ENCODE measurements around the gene PCDHA1.
A peak's percentile ranks its signal among the peaks of the same experiment; 100 is the strongest.
"Not testable (repeated sequence)": the region's sequence is repeated elsewhere in the genome, so short reads cannot be mapped to it uniquely, and the experiment has no call there.

PCDHA1 gene

DNA sequence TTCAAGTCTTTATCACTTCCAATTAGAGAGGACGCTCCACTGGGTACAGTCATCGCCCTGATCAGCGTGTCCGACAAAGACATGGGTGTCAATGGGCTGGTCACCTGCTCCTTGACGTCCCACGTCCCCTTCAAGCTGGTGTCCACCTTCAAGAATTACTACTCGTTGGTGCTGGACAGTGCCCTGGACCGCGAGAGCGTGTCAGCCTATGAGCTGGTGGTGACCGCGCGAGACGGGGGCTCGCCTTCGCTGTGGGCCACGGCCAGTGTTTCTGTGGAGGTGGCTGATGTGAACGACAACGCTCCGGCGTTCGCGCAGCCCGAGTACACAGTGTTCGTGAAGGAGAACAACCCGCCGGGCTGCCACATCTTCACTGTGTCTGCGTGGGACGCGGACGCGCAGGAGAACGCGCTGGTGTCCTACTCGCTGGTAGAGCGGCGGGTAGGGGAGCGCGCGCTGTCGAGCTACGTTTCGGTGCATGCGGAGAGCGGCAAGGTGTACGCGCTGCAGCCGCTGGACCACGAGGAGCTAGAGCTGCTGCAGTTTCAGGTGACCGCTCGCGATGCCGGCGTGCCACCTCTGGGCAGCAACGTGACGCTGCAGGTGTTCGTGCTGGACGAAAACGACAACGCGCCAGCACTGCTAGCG, 22.4 kb downstream of the PCDHA1 start:
- DNase-seq, result not testable (repeated sequence)

DNA sequence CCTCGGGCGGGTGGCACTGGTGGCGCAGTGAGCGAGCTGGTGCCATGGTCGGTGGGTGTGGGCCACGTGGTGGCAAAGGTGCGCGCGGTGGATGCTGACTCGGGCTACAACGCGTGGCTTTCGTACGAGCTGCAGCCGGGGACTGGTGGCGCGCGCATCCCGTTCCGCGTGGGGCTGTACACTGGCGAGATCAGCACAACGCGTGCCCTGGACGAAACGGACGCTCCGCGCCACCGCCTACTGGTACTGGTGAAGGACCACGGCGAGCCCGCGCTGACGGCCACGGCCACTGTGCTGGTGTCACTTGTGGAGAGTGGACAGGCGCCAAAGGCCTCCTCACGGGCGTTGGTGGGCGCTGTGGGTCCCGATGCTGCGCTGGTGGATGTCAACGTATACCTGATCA, 22.9 kb downstream of the PCDHA1 start:
- no peak for DNase-seq

DNA sequence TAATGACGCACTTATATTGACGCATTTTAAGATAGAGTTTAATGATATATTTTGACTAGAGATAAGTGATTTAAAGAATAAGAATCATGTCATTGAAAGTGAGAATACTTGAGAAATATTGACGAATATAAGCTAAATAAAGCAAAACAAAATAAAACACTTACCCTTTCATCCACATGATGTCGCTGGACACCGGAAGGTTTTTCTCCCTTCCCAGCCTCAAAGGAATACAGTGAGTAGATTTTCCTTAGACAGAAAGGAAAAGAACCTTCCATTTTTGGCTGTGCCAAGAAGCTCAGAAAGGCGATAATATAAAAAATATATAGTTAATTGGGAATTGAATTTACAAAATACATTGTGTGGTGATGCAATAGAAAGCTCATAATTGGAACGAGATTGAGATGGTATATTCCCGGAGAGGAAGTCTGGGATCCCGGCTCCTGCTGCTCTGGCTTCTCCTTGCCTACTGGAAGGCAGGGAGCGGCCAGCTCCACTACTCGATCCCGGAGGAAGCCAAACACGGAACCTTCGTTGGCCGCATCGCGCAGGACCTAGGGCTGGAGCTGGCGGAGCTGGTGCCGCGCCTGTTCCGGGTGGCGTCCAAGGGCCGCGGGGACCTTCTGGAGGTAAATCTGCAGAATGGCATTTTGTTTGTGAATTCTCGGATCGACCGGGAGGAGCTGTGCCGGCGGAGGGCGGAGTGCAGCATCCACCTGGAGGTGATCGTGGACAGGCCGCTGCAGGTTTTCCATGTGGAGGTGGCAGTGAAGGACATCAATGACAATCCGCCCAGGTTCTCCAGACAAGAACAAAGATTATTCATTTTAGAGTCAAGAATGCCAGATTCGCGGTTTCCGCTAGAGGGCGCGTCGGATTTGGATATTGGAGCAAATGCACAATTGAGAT, 35.7 kb downstream of the PCDHA1 start, which contains the start of gene PCDHA5:
PCDHA5 (plus strand) TSS at position 239 of the 906 bp plus-strand sequence.
- peak in 7 of 51 donors; percentile 4 to 44 (median 23) for DNase-seq

DNA sequence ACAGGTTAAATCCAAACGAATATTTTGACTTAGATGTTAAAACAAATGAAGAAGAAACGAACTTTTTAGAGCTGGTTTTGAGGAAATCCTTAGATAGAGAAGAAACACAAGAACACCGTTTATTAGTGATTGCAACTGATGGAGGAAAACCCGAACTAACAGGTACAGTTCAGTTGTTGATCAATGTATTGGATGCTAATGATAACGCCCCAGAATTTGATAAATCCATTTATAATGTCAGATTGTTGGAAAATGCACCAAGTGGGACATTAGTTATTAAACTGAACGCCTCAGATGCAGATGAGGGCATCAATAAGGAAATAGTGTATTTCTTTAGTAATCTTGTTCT, 36.3 kb downstream of the PCDHA1 start:
- DNase-seq, result no peak

DNA sequence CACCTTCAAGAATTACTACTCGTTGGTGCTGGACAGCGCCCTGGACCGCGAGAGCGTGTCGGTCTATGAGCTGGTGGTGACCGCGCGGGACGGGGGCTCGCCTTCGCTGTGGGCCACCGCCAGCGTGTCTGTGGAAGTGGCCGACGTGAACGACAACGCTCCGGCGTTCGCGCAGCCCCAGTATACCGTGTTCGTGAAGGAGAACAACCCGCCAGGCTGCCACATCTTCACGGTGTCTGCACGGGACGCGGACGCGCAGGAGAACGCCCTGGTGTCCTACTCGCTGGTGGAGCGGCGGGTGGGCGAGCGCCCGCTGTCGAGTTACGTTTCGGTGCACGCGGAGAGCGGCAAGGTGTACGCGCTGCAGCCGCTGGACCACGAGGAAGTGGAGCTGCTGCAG, 37.0 kb downstream of the PCDHA1 start:
- DNase-seq, result not testable (repeated sequence)

DNA sequence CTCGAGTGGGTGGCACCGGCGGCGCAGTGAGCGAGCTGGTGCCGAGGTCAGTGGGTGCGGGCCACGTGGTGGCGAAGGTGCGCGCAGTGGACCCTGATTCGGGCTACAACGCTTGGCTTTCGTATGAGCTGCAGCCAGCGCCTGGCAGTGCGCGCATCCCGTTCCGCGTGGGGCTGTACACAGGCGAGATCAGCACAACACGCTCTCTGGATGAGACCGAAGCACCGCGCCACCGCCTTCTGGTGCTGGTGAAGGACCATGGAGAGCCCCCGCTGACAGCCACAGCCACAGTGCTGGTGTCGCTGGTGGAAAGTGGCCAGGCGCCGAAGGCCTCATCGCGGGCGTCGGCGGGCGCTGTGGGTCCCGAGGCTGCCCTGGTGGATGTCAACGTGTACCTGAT, 37.5 kb downstream of the PCDHA1 start:
- DNase-seq, result no peak

DNA sequence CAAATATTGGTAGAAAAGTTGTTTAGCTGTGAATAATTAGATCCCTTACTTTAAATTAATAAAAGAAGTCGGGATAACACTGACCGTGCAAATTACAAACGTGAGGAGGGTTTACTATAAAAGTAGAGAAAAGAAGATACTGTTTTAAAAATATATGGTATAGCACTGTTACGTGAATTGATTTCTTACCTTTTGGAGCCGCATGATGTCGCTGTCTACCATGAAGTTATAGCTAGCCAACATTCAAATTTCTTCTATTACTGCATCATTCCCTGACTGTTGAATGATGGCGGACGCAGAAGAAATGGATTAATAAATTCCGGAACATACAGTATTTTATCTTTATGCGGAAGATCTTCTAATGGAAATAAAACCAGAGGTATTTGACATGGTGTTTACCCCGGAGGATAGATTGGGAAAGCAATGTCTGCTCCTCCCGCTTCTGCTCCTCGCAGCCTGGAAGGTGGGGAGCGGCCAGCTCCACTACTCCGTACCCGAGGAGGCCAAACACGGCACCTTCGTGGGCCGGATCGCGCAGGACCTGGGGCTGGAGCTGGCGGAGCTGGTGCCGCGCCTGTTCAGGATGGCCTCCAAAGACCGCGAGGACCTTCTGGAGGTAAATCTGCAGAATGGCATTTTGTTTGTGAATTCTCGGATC, 41.9 kb downstream of the PCDHA1 start, which contains the start of gene PCDHA6:
PCDHA6 (plus strand) TSS at position 257 of the 658 bp plus-strand sequence; CDS start at position 389, 132 bp downstream.
- peak in 1 of 51 donors; percentile 5 for DNase-seq

DNA sequence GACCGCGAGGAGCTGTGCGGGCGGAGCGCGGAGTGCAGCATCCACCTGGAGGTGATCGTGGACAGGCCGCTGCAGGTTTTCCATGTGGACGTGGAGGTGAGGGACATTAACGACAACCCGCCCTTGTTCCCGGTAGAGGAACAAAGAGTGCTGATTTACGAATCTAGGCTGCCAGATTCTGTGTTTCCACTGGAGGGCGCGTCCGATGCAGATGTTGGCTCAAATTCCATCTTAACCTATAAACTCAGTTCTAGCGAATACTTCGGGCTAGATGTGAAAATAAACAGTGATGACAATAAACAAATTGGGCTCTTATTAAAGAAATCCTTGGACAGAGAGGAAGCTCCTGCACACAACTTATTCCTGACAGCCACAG, 42.4 kb downstream of the PCDHA1 start:
- DNase-seq, result no peak

DNA sequence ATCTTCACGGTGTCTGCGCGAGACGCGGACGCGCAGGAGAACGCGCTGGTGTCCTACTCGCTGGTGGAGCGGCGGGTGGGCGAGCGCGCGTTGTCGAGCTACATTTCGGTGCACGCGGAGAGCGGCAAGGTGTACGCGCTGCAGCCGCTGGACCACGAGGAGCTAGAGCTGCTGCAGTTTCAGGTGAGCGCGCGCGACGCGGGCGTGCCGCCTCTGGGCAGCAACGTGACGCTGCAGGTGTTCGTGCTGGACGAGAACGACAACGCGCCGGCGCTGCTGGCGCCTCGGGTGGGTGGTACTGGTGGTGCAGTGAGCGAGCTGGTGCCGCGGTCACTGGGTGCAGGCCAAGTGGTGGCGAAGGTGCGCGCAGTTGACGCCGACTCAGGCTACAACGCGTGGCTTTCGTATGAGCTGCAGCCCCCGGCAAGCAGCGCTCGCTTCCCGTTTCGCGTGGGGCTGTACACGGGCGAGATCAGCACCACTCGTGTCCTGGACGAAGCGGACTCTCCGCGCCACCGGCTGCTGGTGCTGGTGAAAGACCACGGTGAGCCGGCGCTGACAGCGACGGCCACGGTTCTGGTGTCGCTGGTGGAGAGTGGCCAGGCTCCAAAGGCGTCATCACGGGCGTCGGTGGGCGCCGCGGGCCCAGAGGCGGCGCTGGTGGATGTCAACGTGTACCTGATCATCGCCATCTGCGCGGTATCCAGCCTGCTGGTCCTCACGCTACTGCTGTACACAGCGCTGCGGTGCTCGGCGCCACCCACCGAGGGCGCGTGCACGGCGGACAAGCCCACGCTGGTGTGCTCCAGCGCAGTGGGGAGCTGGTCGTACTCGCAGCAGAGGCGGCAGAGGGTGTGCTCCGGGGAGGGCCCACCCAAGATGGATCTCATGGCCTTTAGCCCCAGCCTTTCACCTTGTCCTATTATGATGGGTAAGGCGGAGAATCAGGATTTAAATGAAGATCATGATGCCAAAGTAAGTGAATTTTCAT, 43.9 kb downstream of the PCDHA1 start:
- DNase-seq, result not testable (repeated sequence)

DNA sequence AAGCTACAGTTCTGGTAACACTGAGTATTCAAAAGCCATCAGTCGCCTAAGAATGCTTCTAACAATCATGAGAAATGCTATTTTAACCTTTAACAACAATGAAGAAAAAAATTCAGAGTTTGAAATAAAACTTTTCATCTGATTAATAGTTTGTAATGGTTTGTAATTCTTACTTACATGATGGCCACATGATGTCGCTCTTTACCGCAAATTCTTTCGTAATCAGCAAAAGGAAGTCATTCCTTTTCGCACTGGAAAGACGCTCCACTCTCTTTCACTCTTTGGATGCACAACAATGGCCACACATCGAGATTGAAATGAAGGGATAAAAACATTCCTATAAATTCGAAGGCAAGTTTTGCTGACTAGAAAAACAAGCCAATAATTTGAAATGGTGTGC, 48.1 kb downstream of the PCDHA1 start, which contains the start of gene PCDHA7:
PCDHA7 (plus strand) TSS at position 277 of the 400 bp plus-strand sequence; CDS start at position 392, 115 bp downstream.
- DNase-seq, result peak in 1 of 51 donors; percentile 36

DNA sequence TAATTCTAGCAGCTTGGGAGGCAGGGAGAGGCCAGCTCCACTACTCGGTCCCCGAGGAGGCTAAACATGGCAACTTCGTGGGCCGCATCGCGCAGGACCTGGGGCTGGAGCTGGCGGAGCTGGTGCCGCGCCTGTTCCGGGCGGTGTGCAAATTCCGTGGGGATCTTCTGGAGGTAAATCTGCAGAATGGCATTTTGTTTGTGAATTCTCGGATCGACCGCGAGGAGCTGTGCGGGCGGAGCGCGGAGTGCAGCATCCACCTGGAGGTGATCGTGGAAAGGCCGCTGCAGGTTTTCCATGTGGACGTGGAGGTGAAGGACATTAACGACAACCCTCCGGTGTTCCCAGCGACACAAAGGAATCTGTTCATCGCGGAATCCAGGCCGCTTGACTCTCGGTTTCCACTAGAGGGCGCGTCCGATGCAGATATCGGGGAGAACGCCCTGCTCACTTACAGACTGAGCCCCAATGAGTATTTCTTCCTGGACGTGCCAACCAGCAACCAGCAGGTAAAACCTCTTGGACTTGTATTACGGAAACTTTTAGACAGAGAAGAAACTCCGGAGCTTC, 48.6 kb downstream of the PCDHA1 start:
- peak in 1 of 51 donors; percentile 21 for DNase-seq

DNA sequence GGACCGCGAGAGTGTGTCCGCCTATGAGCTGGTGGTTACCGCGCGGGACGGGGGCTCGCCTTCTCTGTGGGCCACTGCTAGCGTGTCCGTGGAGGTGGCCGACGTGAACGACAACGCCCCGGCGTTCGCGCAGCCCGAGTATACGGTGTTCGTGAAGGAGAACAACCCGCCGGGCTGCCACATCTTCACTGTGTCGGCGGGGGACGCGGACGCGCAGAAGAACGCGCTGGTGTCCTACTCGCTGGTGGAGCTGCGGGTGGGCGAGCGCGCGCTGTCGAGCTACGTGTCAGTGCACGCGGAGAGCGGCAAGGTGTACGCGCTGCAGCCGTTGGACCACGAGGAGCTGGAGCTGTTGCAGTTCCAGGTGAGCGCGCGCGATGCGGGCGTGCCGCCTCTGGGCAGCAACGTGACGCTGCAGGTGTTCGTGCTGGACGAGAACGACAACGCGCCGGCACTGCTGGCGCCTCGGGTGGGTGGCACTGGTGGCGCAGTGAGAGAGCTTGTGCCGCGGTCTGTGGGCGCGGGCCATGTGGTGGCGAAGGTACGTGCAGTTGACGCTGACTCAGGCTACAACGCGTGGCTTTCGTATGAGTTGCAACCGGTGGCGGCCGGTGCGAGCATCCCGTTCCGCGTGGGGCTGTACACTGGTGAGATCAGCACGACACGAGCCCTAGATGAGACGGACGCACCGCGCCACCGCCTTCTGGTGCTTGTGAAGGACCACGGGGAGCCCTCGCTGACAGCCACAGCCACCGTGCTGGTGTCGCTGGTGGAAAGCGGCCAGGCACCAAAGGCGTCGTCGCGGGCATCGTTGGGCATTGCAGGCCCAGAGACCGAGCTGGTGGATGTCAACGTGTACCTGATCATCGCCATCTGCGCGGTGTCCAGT, 49.9 kb downstream of the PCDHA1 start:
- DNase-seq, result no peak

DNA sequence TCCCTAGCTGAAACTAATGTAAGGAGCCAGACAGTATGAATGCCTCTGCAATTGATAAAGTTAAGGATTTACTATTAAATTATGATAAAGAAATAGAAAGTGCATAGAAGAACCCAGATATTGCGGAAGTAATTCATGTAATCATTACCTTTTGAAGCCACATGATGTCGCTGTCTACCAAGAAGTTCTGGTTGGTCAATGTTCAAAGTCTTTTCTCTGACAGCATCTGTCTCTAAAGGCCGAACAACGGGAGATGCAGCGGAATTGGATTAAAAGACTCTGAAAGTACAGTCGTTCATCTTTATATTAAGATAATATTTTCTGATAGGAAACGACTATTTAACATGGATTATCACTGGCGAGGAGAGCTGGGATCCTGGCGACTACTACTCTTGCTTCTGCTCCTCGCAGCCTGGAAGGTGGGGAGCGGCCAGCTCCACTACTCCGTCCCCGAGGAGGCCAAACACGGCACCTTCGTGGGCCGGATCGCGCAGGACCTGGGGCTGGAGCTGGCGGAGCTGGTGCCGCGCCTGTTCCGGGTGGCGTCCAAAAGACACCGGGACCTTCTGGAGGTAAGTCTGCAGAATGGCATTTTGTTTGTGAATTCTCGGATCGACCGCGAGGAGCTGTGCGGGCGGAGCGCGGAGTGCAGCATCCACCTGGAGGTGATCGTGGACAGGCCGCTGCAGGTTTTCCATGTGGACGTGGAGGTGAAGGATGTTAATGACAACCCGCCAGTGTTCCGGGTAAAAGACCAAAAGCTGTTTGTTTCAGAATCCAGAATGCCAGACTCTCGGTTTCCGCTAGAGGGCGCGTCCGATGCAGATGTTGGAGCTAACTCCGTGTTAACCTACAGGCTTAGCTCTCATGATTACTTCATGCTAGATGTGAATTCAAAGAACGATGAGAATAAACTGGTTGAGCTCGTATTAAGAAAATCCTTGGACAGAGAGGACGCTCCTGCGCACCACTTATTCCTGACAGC, 55.3 kb downstream of the PCDHA1 start, which contains the start of gene PCDHA8:
PCDHA8 (plus strand) TSS at position 210 of the 985 bp plus-strand sequence; CDS start at position 345, 135 bp downstream.
- DNase-seq, result peak in 5 of 51 donors; percentile 19 to 48 (median 35)

DNA sequence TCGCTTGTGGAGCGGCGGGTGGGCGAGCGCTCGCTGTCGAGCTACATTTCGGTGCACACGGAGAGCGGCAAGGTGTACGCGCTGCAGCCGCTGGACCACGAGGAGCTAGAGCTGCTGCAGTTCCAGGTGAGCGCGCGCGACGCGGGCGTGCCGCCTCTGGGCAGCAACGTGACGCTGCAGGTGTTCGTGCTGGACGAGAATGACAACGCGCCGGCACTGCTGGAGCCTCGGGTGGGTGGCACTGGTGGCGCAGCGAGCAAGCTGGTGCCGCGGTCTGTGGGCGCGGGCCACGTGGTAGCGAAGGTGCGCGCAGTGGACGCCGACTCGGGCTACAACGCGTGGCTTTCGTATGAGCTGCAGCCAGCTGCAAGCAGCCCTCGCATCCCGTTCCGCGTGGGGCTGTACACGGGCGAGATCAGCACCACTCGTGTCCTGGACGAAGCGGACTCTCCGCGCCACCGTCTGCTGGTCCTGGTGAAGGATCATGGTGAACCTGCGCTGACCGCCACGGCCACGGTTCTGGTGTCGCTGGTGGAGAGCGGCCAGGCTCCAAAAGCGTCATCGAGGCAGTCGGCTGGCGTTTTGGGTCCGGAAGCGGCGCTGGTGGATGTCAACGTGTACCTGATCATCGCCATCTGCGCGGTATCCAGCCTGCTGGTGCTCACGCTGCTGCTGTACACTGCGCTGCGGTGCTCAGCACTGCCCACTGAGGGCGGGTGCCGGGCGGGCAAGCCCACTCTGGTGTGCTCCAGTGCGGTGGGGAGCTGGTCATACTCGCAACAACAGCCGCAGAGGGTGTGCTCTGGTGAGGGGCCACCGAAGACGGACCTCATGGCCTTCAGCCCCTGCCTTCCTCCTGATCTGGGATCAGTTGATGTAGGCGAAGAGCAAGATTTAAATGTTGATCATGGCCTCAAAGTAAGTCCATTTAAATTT, 57.1 kb downstream of the PCDHA1 start:
- DNase-seq, result no peak

DNA sequence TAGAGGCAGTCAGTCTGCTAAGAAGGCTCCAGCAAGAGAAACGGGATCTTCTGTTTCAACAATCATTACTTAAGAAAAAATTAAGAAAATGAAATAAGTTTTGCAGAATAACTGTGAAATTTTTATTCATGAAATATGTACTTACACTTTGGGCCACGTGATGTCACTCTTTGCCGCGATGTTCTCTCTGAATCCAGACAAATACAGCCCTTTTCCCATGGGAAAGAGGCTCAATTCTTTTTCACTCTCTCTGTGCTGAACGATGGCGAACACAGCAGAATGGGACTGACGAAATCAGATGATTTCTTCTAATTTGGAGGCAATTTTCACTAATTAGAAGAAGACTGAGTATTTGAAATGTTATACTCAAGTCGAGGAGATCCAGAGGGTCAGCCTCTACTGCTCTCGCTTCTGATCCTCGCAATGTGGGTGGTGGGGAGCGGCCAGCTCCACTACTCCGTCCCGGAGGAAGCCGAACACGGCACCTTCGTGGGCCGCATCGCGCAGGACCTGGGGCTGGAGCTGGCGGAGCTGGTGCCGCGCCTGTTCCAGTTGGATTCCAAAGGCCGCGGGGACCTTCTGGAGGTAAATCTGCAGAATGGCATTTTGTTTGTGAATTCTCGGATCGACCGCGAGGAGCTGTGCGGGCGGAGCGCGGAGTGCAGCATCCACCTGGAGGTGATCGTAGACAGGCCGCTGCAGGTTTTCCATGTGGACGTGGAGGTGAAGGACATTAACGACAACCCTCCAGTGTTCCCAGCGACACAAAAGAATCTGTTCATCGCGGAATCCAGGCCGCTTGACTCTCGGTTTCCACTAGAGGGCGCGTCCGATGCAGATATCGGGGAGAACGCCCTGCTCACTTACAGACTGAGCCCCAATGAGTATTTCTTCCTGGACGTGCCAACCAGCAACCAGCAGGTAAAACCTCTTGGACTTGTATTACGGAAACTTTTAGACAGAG, 62.5 kb downstream of the PCDHA1 start, which contains the start of gene PCDHA9:
PCDHA9 (plus strand) TSS at position 244 of the 964 bp plus-strand sequence; CDS start at position 358, 114 bp downstream.
- not testable (repeated sequence) for DNase-seq

All from hypothalamus (tissue), 51 donors.